Measurements from ENCODE around the gene PLEKHA3. TPM values are rescaled to one million over a fixed set of nuclear protein-coding genes. Genes with fewer than 3 reads are reported as not detected.

The PLEKHA3 gene
- total and polyA plus RNA-seq, 10 of the 15 experiments (the other 5 are each of a cell fraction or from before 2014, with no cell fraction given): 1.4 to 21.1 (median 7.4) TPM

DNA sequence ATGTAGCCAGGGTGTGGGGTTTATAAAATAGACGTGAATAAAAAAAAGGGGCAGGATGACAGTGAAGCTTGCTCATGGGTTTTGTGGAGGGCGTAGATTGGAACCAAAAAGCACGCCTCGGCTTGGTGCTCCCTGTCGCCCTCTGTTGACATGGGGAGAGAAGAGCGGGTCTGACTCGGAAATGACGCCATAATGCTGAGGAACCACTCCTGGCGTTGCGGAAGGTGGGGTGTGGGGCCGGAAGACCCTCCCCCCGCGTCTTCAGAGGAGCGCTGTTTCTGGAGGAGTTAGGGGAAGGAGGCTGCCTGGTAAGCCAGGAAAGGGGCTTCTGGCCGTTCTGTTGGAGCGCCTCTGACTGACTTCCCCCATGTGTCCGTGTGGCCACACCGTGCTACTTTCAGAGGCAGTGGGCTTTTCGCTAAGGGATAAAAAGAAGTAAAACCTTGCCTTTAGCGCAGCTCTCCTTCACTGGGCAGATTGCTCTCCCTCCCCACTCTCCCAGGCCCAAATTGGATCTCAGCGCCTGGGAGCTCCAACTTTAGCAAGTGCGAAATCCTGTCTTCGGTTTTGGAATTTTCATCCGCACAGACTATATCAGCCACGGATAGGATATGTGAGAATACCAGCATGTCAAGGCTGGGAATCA lies 42.8 kb downstream of the PLEKHA3 start (continued):
- TF ChIP-seq, protein P1, sequence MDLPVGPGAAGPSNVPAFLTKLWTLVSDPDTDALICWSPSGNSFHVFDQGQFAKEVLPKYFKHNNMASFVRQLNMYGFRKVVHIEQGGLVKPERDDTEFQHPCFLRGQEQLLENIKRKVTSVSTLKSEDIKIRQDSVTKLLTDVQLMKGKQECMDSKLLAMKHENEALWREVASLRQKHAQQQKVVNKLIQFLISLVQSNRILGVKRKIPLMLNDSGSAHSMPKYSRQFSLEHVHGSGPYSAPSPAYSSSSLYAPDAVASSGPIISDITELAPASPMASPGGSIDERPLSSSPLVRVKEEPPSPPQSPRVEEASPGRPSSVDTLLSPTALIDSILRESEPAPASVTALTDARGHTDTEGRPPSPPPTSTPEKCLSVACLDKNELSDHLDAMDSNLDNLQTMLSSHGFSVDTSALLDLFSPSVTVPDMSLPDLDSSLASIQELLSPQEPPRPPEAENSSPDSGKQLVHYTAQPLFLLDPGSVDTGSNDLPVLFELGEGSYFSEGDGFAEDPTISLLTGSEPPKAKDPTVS (IDR thresholded peaks at IDR 0.05; ENCODE audit: low read depth, low read length): no peak
- TF ChIP-seq, protein P2, sequence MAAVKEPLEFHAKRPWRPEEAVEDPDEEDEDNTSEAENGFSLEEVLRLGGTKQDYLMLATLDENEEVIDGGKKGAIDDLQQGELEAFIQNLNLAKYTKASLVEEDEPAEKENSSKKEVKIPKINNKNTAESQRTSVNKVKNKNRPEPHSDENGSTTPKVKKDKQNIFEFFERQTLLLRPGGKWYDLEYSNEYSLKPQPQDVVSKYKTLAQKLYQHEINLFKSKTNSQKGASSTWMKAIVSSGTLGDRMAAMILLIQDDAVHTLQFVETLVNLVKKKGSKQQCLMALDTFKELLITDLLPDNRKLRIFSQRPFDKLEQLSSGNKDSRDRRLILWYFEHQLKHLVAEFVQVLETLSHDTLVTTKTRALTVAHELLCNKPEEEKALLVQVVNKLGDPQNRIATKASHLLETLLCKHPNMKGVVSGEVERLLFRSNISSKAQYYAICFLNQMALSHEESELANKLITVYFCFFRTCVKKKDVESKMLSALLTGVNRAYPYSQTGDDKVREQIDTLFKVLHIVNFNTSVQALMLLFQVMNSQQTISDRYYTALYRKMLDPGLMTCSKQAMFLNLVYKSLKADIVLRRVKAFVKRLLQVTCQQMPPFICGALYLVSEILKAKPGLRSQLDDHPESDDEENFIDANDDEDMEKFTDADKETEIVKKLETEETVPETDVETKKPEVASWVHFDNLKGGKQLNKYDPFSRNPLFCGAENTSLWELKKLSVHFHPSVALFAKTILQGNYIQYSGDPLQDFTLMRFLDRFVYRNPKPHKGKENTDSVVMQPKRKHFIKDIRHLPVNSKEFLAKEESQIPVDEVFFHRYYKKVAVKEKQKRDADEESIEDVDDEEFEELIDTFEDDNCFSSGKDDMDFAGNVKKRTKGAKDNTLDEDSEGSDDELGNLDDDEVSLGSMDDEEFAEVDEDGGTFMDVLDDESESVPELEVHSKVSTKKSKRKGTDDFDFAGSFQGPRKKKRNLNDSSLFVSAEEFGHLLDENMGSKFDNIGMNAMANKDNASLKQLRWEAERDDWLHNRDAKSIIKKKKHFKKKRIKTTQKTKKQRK (IDR thresholded peaks at IDR 0.05; ENCODE audit: low read depth, low read length): no peak
- TF ChIP-seq KDM1A (IDR thresholded peaks at IDR 0.05; ENCODE audit: borderline replicate concordance): no peak
- TF ChIP-seq CBX5 (IDR thresholded peaks at IDR 0.05; ENCODE audit: low read depth): no peak
- TF ChIP-seq SMARCA5 (IDR thresholded peaks at IDR 0.05): peak; percentile 72; the same call in 1 of the 2 replicates
- TF ChIP-seq TCF3 (IDR thresholded peaks at IDR 0.05; ENCODE audit: borderline replicate concordance, insufficient read depth, low read depth, low read length): no peak
- no peak for TF ChIP-seq SREBF1 (IDR thresholded peaks at IDR 0.05; ENCODE audit: low read length)
- TF ChIP-seq ZBED1 (IDR thresholded peaks at IDR 0.05; ENCODE audit: borderline replicate concordance): peak; percentile 57; the same call in 1 of the 2 replicates
- 0 out of 2 replicates have a peak, but pooled peaks have one; percentile 29 for TF ChIP-seq TCF12 (IDR thresholded peaks at IDR 0.05; ENCODE audit: low read depth, low read length)
- TF ChIP-seq, protein P3, sequence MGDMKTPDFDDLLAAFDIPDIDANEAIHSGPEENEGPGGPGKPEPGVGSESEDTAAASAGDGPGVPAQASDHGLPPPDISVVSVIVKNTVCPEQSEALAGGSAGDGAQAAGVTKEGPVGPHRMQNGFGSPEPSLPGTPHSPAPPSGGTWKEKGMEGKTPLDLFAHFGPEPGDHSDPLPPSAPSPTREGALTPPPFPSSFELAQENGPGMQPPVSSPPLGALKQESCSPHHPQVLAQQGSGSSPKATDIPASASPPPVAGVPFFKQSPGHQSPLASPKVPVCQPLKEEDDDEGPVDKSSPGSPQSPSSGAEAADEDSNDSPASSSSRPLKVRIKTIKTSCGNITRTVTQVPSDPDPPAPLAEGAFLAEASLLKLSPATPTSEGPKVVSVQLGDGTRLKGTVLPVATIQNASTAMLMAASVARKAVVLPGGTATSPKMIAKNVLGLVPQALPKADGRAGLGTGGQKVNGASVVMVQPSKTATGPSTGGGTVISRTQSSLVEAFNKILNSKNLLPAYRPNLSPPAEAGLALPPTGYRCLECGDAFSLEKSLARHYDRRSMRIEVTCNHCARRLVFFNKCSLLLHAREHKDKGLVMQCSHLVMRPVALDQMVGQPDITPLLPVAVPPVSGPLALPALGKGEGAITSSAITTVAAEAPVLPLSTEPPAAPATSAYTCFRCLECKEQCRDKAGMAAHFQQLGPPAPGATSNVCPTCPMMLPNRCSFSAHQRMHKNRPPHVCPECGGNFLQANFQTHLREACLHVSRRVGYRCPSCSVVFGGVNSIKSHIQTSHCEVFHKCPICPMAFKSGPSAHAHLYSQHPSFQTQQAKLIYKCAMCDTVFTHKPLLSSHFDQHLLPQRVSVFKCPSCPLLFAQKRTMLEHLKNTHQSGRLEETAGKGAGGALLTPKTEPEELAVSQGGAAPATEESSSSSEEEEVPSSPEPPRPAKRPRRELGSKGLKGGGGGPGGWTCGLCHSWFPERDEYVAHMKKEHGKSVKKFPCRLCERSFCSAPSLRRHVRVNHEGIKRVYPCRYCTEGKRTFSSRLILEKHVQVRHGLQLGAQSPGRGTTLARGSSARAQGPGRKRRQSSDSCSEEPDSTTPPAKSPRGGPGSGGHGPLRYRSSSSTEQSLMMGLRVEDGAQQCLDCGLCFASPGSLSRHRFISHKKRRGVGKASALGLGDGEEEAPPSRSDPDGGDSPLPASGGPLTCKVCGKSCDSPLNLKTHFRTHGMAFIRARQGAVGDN (IDR thresholded peaks at IDR 0.05): no peak; the same call in 1 of the 2 replicates
- TF ChIP-seq, protein P4, sequence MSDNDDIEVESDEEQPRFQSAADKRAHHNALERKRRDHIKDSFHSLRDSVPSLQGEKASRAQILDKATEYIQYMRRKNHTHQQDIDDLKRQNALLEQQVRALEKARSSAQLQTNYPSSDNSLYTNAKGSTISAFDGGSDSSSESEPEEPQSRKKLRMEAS (IDR thresholded peaks at IDR 0.05; ENCODE audit: low read depth, low read length): peak; percentile 21; the same call in 1 of the 2 replicates
- peak; percentile 85; the same call in 1 of the 2 replicates for TF ChIP-seq STAT1 (conservative IDR thresholded peaks at IDR 0.05)
- TF ChIP-seq KAT2A (conservative IDR thresholded peaks at IDR 0.05; ENCODE audit: control insufficient read depth, low read depth, low read length): no peak
- TF ChIP-seq, protein P5, sequence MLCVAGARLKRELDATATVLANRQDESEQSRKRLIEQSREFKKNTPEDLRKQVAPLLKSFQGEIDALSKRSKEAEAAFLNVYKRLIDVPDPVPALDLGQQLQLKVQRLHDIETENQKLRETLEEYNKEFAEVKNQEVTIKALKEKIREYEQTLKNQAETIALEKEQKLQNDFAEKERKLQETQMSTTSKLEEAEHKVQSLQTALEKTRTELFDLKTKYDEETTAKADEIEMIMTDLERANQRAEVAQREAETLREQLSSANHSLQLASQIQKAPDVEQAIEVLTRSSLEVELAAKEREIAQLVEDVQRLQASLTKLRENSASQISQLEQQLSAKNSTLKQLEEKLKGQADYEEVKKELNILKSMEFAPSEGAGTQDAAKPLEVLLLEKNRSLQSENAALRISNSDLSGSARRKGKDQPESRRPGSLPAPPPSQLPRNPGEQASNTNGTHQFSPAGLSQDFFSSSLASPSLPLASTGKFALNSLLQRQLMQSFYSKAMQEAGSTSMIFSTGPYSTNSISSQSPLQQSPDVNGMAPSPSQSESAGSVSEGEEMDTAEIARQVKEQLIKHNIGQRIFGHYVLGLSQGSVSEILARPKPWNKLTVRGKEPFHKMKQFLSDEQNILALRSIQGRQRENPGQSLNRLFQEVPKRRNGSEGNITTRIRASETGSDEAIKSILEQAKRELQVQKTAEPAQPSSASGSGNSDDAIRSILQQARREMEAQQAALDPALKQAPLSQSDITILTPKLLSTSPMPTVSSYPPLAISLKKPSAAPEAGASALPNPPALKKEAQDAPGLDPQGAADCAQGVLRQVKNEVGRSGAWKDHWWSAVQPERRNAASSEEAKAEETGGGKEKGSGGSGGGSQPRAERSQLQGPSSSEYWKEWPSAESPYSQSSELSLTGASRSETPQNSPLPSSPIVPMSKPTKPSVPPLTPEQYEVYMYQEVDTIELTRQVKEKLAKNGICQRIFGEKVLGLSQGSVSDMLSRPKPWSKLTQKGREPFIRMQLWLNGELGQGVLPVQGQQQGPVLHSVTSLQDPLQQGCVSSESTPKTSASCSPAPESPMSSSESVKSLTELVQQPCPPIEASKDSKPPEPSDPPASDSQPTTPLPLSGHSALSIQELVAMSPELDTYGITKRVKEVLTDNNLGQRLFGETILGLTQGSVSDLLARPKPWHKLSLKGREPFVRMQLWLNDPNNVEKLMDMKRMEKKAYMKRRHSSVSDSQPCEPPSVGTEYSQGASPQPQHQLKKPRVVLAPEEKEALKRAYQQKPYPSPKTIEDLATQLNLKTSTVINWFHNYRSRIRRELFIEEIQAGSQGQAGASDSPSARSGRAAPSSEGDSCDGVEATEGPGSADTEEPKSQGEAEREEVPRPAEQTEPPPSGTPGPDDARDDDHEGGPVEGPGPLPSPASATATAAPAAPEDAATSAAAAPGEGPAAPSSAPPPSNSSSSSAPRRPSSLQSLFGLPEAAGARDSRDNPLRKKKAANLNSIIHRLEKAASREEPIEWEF (IDR thresholded peaks at IDR 0.05; ENCODE audit: insufficient replicate concordance, low read depth, low read length): no peak

Data from GM12878 (cell line).